Measurements from ENCODE around the gene ZDHHC6. TPM values are rescaled to one million over a fixed set of nuclear protein-coding genes. Genes with fewer than 3 reads are reported as not detected.

Gene ZDHHC6
- total RNA-seq, 1 experiment from 2014 or later, result 35.2 TPM

GRCh38 chr10:112447620-112447928 is 860 bp upstream of the ZDHHC6 start:
- no peak overlapping the region for H2AK5ac ChIP-seq (ENCODE audit: insufficient read length, low read length)
- H3K79me1 ChIP-seq (ENCODE audit: insufficient read depth, low read depth, low read length, poor library complexity, severe bottlenecking), result no peaks in the 10 kb centered on the region
- no peaks in the 10 kb centered on the region for H3K27me3 Mint-ChIP-seq (ENCODE audit: low read depth)
- no peak overlapping the region for H4K8ac ChIP-seq (replicated peaks; ENCODE audit: insufficient read length, low read depth, low read length)
- H2BK12ac ChIP-seq (ENCODE audit: insufficient read length, low read depth, low read length), result no peak overlapping the region
- WGBS (ENCODE audit: extremely low coverage, insufficient read length, low lambda C conversion rate), result no CpG with 5 or more reads among the region's 10 CpGs
- H2BK15ac ChIP-seq (ENCODE audit: low read depth, low read length), result no peak overlapping the region
- TF ChIP-seq, protein P1, sequence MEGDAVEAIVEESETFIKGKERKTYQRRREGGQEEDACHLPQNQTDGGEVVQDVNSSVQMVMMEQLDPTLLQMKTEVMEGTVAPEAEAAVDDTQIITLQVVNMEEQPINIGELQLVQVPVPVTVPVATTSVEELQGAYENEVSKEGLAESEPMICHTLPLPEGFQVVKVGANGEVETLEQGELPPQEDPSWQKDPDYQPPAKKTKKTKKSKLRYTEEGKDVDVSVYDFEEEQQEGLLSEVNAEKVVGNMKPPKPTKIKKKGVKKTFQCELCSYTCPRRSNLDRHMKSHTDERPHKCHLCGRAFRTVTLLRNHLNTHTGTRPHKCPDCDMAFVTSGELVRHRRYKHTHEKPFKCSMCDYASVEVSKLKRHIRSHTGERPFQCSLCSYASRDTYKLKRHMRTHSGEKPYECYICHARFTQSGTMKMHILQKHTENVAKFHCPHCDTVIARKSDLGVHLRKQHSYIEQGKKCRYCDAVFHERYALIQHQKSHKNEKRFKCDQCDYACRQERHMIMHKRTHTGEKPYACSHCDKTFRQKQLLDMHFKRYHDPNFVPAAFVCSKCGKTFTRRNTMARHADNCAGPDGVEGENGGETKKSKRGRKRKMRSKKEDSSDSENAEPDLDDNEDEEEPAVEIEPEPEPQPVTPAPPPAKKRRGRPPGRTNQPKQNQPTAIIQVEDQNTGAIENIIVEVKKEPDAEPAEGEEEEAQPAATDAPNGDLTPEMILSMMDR (conservative IDR thresholded peaks at IDR 0.05), result no peak
- no peak overlapping the region for H3K27ac ChIP-seq (ENCODE audit: insufficient read length, low read depth, low read length)
- peak overlapping the region; percentile 85 to 90 for H3K4me3 Mint-ChIP-seq
- peak overlapping the region; percentile 48 to 99 (median 76); a peak in 6 of 7 replicates for H3K27ac Mint-ChIP-seq
- no peak overlapping the region for H4K5ac ChIP-seq (ENCODE audit: insufficient read length, low read depth, low read length)
- H2BK5ac ChIP-seq (ENCODE audit: insufficient read length, low read length), result no peak overlapping the region
- H3K9me3 ChIP-seq (ENCODE audit: control insufficient read depth, low read depth, low read length), result no peaks in the 10 kb centered on the region
- no peak overlapping the region for H3K18ac ChIP-seq (ENCODE audit: insufficient read length, low read depth, low read length)
- H3K14ac ChIP-seq (ENCODE audit: insufficient read depth, low read length), result peak overlapping the region; percentile 6; the same call in 1 of the 2 replicates
- H3K4me1 ChIP-seq (ENCODE audit: insufficient read depth, low read length), result no peaks in the 10 kb centered on the region
- H3K4ac ChIP-seq (ENCODE audit: low read depth, low read length), result no peak overlapping the region
- H3K27me3 ChIP-seq (ENCODE audit: insufficient read depth, low read length), result no peaks in the 10 kb centered on the region
- no peaks in the 10 kb centered on the region for H3K9me3 Mint-ChIP-seq
- H4K91ac ChIP-seq (ENCODE audit: insufficient read length, low read depth, low read length), result no peak overlapping the region
- no peak overlapping the region for H3K56ac ChIP-seq (ENCODE audit: insufficient read length, low read depth, low read length)
- peaks cover 5% of the 10 kb centered on the region for H3K23me2 ChIP-seq (ENCODE audit: insufficient read length, low read depth, low read length, poor library complexity, severe bottlenecking)
- H3T11ph ChIP-seq (ENCODE audit: low read length), result no peak overlapping the region
- H3K4me2 ChIP-seq (ENCODE audit: insufficient read depth, insufficient read length, low read length), result peak overlapping the region; percentile 86
- H2BK20ac ChIP-seq (ENCODE audit: low read depth, low read length, poor library complexity, severe bottlenecking), result no peak overlapping the region
- H3K23ac ChIP-seq (ENCODE audit: insufficient read length, low read depth, low read length), result no peak overlapping the region
- H3K9ac ChIP-seq (ENCODE audit: extremely low read depth, insufficient read length, low read length), result peak overlapping the region; percentile 86
- peaks cover 4% of the 10 kb centered on the region; the same call in 1 of the 2 replicates for H3K79me2 ChIP-seq (ENCODE audit: insufficient read depth, low read length)
- H3K36me3 Mint-ChIP-seq (ENCODE audit: insufficient read depth in 1 of 3, low read depth in 3 of 3), result peaks cover 0 to 40% (median 24%) of the 10 kb centered on the region in 3 experiments; a peak in 5 of 7 replicates
- H2BK120ac ChIP-seq (ENCODE audit: low read depth, low read length, poor library complexity, severe bottlenecking), result no peak overlapping the region
- peaks cover 8 to 10% of the 10 kb centered on the region in 2 experiments for H3K4me1 Mint-ChIP-seq
- no peaks in the 10 kb centered on the region for H4K20me1 ChIP-seq (ENCODE audit: control insufficient read depth, insufficient read depth, insufficient read length)
- H2AFZ ChIP-seq (ENCODE audit: low read length), result no peak overlapping the region
- no peak for DNase-seq

Measured in H9 (cell line).